ENCODE results near the gene JADE2.

DNA sequence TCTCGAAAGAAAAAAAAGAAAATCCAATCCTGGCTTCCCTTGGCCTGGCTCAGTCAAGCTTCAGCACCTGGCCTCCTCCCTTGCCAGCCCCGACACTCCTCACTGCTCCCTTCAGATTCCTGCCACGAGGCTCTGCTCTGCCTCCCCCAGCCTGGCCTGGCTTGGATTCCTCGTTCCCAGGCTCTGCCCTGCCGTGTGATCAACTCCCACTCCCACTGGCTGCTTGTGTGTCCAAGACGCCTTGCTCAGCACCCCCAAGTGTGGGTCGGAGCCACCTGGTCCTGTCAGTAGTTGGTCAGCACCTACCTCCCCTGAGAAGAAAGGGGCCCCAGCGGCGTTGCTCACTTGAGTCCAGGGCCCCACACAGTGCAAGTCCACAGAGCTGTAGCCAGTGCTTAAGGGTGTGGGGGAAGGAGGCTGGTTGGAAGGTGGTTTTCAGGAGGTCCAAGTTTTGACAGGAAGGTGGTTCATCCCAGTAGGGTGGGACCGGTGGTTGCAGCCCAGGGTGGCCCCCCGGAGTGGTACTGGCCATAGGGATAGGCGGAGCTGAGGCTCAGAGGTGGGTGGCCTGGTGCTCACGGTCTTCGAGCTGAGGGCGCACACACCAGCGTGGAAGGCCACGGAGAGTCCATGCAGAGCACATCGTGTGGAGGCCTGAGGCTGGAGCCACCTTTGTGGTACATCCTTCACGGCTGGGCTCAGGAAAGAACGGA is 46.4 kb downstream of the JADE2 start:
- TF ChIP-seq CBX8 (IDR thresholded peaks at IDR 0.05) (no peak), POLR2A (IDR thresholded peaks at IDR 0.05; ENCODE audit: low read length) (no peak), USF2 (IDR thresholded peaks at IDR 0.05) (no peak), ZFP36 (IDR thresholded peaks at IDR 0.05; ENCODE audit: borderline replicate concordance, partially characterized antibody) (no peak), CHD2 (IDR thresholded peaks at IDR 0.05; ENCODE audit: low read length, partially characterized antibody) (no peak), SREBF2 (IDR thresholded peaks at IDR 0.05) (no peak), HDAC2 (IDR thresholded peaks at IDR 0.05) (no peak), CEBPB (IDR thresholded peaks at IDR 0.05) (no peak), TP53 (CRISPR knock-in tag; IDR thresholded peaks at IDR 0.05) (no peak), EHF (CRISPR knock-in tag; IDR thresholded peaks at IDR 0.05) (no peak)
- TF ChIP-seq, protein P1, sequence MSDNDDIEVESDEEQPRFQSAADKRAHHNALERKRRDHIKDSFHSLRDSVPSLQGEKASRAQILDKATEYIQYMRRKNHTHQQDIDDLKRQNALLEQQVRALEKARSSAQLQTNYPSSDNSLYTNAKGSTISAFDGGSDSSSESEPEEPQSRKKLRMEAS (IDR thresholded peaks at IDR 0.05), result no peak
- TF ChIP-seq, protein P2, sequence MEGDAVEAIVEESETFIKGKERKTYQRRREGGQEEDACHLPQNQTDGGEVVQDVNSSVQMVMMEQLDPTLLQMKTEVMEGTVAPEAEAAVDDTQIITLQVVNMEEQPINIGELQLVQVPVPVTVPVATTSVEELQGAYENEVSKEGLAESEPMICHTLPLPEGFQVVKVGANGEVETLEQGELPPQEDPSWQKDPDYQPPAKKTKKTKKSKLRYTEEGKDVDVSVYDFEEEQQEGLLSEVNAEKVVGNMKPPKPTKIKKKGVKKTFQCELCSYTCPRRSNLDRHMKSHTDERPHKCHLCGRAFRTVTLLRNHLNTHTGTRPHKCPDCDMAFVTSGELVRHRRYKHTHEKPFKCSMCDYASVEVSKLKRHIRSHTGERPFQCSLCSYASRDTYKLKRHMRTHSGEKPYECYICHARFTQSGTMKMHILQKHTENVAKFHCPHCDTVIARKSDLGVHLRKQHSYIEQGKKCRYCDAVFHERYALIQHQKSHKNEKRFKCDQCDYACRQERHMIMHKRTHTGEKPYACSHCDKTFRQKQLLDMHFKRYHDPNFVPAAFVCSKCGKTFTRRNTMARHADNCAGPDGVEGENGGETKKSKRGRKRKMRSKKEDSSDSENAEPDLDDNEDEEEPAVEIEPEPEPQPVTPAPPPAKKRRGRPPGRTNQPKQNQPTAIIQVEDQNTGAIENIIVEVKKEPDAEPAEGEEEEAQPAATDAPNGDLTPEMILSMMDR (IDR thresholded peaks at IDR 0.05), result no peak

Data from A549 (cell line).